22Rv1 (cell line): ENCODE measurements around the gene EFNB3.

ENCODE experiments used
- CTCF ChIP-seq: fragments of 450-650 bp; IDR thresholded peaks from 2 replicates; pipeline ENCODE4 v1.5.1; 2017; ENCODE audit warnings: mild to moderate bottlenecking
- ZFX ChIP-seq: fragments of 450-650 bp; IDR thresholded peaks from 2 replicates; pipeline ENCODE4 v1.6.1; 2017; ENCODE audit warnings: antibody characterized with exemption, borderline replicate concordance

GRCh38 chr17:7755095-7755890 lies 50.3 kb downstream of the EFNB3 start:
- TF ChIP-seq CTCF = no peak
- TF ChIP-seq ZFX = no peak
